GM19351 (cell line): ENCODE results near the gene C1orf35.

ENCODE experiments used
- ATAC-seq: cut with Tn5 transposase; IDR thresholded peaks from one replicate; pipeline ENCODE4 v1.9.1; 2021; ENCODE audit warnings: mild to moderate bottlenecking, moderate library complexity; ENCODE audit not compliant: unreplicated experiment

C1orf35 gene

GRCh38 chr1:228064741-228065542 lies 38.2 kb downstream of the C1orf35 start:
- ATAC-seq, result no peak

- no peak for ATAC-seq
Observed at GRCh38 chr1:228064296-228064695, 38.8 kb downstream of the C1orf35 start.

GRCh38 chr1:228063251-228064191 lies 39.6 kb downstream of the C1orf35 start:
- ATAC-seq, result no peak

- ATAC-seq, result no peak
Observed at GRCh38 chr1:228062812-228063211, 40.3 kb downstream of the C1orf35 start.

GRCh38 chr1:228062085-228062791 lies 40.9 kb downstream of the C1orf35 start:
- ATAC-seq, result no peak

- no peak for ATAC-seq
Observed at GRCh38 chr1:228061411-228062084, 41.6 kb downstream of the C1orf35 start.

GRCh38 chr1:228060458-228061190 lies 42.5 kb downstream of the C1orf35 start:
- ATAC-seq, result no peak

GRCh38 chr1:228059634-228060457 lies 43.3 kb downstream of the C1orf35 start:
- ATAC-seq, result peak; percentile 45

- ATAC-seq, result peak; percentile 14
Observed at GRCh38 chr1:228058949-228059633, 44.0 kb downstream of the C1orf35 start.

- no peak for ATAC-seq
Observed at GRCh38 chr1:228058172-228058948, 44.8 kb downstream of the C1orf35 start.
